Left lung (tissue), 10 donors: Measurements from ENCODE around the gene CMTR1. TPM values are rescaled to one million over a fixed set of nuclear protein-coding genes. Genes with fewer than 3 reads are reported as not detected.
A peak's percentile ranks its signal among the peaks of the same experiment; 100 is the strongest.

ENCODE experiments used
- ATAC-seq: fragments of 200-7000 bp; cut with Tn5 transposase; one replicate; pipeline ENCODE4 v1.9.1; 2020; ENCODE audit warnings: moderate library complexity
- DNase-seq, 4 donors: peaks; one replicate each; pipeline ENCODE4 v3.0.0-alpha.2; 2013 to 2020
- H3K27ac ChIP-seq, 2 donors: fragments of 200-600 bp; sonication (generic) in 1 of 2; one replicate each; pipeline versions ENCODE4 v1.5.0 to v1.8.0; 2020 to 2021
- H3K27me3 ChIP-seq, 2 donors: fragments of 200-600 bp; sonication (generic) in 1 of 2; one replicate each; pipeline versions ENCODE4 v1.5.0 to v1.8.0; 2020 to 2021
- H3K36me3 ChIP-seq, 2 donors: fragments of 200-600 bp; sonication (generic) in 1 of 2; one replicate each; pipeline versions ENCODE4 v1.5.0 to v1.8.0; 2020 to 2021
- H3K4me1 ChIP-seq, 2 donors: fragments of 200-600 bp; one replicate each; pipeline ENCODE4 v1.8.0; 2021
- H3K4me3 ChIP-seq, 2 donors: fragments of 200-600 bp; sonication (generic) in 1 of 2; one replicate each; pipeline versions ENCODE4 v1.5.0 to v1.8.0; 2020 to 2021; ENCODE audit warnings: mild to moderate bottlenecking in 1 of 2
- H3K9me3 ChIP-seq, 2 donors: fragments of 200-600 bp; sonication (generic) in 1 of 2; one replicate each; pipeline versions ENCODE4 v1.5.0 to v1.8.0; 2020 to 2021
- intact Hi-C, 2 donors: fragments of 100-400 bp; cut with DNase I; formaldehyde crosslinking; loops; one replicate each; pipeline versions ENCODE4 v1.11.2 to v1.14.2; 2022
- polyA plus RNA-seq, 6 donors: library from polyadenylated mRNA; unstranded; fragments of 120-200 nt; gene quantifications; one replicate each; pipeline ENCODE4 v1.2.1, GENCODE V29; 2013; ENCODE audit not compliant: insufficient read length in 6 of 6
- total RNA-seq, 2 donors: library from RNA; stranded (reverse); fragmentation: NEBNext Ultra II Directional; extraction: Animal tissue kit (Norgen Biotek cat#: 25700); gene quantifications; one replicate each; pipeline ENCODE4 v1.2.1, GENCODE V29; 2021
- TF ChIP-seq, protein P1 (sequence below), 2 donors: fragments of 200-600 bp; sonication (generic) in 1 of 2; IDR thresholded peaks; one replicate each; pipeline versions ENCODE4 v1.5.0 to v1.8.0; 2021; ENCODE audit warnings: antibody characterized with exemption in 2 of 2
- donor health status: DM: no; HTN: yes; CAD: no.
- donor health status: DM: no; HTN: no; CAD: no.

The CMTR1 gene
- total and polyA plus RNA-seq, 8 donors, result 36.1 to 54.4 (median 51.1) TPM

DNA sequence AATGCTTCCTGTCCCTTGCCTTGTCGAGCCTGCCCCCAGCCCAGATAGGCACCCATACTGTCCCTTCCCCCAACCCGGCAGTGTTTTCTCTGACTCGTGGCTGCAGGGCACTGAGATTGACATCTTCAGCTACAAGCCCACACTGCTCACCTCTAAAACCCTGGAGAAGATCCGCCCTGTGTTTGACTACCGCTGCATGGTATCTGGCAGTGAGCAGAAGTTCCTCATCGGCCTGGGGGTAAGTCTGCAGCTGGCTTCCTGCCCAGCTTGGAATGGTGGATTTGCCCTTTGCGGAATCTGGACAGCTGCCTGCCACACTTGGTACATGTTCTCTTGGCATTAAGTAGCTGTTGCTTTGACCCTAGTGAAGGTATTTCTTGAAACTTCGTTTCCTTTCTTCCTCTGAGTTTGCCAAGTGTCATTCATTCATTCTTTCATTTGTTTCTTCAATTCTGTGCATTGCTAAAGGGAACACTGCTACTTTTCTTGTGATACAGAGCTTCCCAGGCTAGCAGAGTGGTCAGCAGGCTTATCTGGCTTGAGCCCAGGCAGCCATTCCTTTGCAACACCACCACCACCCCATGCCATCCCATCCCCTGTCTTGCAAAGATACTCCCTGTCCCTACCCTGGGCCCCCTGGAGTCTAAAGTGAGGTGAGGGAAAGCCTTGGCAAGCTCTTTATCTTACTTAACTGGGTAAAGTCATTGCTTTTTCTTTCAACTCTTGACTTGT lies 40.5 kb downstream of the CMTR1 start:
- intact Hi-C loops, result no loop called here
- H3K9me3 ChIP-seq, result no peaks in the 10 kb centered on the region
- DNase-seq (no peak), ATAC-seq (peak; percentile 59)
- no peak overlapping the region for H3K27ac ChIP-seq
- H3K27me3 ChIP-seq, result no peaks in the 10 kb centered on the region
- H3K4me1 ChIP-seq, result no peaks in the 10 kb centered on the region
- peaks cover 0 to 88% of the 10 kb centered on the region in 2 donors for H3K36me3 ChIP-seq
- H3K4me3 ChIP-seq, result no peak overlapping the region
- TF ChIP-seq, protein P1, sequence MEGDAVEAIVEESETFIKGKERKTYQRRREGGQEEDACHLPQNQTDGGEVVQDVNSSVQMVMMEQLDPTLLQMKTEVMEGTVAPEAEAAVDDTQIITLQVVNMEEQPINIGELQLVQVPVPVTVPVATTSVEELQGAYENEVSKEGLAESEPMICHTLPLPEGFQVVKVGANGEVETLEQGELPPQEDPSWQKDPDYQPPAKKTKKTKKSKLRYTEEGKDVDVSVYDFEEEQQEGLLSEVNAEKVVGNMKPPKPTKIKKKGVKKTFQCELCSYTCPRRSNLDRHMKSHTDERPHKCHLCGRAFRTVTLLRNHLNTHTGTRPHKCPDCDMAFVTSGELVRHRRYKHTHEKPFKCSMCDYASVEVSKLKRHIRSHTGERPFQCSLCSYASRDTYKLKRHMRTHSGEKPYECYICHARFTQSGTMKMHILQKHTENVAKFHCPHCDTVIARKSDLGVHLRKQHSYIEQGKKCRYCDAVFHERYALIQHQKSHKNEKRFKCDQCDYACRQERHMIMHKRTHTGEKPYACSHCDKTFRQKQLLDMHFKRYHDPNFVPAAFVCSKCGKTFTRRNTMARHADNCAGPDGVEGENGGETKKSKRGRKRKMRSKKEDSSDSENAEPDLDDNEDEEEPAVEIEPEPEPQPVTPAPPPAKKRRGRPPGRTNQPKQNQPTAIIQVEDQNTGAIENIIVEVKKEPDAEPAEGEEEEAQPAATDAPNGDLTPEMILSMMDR (IDR thresholded peaks at IDR 0.05), result no peak

DNA sequence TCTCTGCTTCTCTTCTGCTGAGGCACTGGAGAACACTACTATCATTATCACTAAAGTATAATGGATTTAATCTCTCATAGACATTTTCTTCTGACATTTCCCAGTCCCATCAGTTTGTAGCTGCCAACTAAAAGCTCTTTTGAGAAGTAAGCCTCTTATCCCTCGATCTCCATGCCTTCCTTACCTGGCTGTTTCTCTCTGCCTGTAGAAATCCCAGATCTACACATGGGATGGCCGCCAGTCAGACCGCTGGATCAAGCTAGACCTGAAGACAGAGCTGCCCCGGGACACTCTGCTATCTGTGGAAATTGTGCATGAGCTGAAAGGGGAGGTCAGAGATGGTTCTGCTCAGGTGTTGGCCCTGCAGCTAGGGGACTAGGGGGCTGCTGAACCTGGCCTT lies 41.3 kb downstream of the CMTR1 start:
- no peak overlapping the region for H3K4me3 ChIP-seq
- H3K27me3 ChIP-seq, result no peaks in the 10 kb centered on the region
- H3K27ac ChIP-seq, result no peak overlapping the region
- H3K9me3 ChIP-seq, result no peaks in the 10 kb centered on the region
- H3K4me1 ChIP-seq, result no peaks in the 10 kb centered on the region
- peaks cover 0 to 91% of the 10 kb centered on the region in 2 donors for H3K36me3 ChIP-seq
- TF ChIP-seq, protein P1 (IDR thresholded peaks at IDR 0.05), result no peak
- intact Hi-C loops, result no loop called here
- no peak for ATAC-seq
- DNase-seq, result no peak

DNA sequence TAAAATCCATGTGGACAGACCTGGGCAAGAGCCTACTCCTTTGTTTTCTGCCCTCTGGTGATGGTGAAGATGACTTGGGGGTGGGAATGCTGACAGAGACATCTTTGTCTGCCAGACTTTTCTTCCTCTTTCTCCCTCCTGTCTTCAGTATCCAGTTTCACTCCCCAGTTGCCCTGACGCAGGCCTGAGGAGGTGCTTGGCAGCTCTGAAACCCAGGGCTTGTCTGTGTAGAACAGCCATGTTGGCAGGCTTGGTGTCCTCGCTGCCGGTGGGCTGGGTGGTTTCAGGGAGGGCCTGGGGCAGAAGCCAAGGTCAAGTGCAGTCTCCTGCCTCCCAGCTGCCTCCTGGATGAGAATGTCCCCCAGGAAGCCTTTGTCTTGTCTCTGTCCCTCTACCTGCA lies 44.2 kb downstream of the CMTR1 start:
- ATAC-seq, result no peak
- Histone ChIP-seq H3K27ac (no peak overlapping the region), H3K4me1 (no peaks in the 10 kb centered on the region), H3K36me3 (peaks cover 0 to 100% of the 10 kb centered on the region in 2 donors), H3K4me3 (no peak overlapping the region), H3K9me3 (no peaks in the 10 kb centered on the region), H3K27me3 (no peaks in the 10 kb centered on the region)
- TF ChIP-seq, protein P1 (IDR thresholded peaks at IDR 0.05), result no peak
- intact Hi-C loops, result no loop called here
- DNase-seq, result no peak

DNA sequence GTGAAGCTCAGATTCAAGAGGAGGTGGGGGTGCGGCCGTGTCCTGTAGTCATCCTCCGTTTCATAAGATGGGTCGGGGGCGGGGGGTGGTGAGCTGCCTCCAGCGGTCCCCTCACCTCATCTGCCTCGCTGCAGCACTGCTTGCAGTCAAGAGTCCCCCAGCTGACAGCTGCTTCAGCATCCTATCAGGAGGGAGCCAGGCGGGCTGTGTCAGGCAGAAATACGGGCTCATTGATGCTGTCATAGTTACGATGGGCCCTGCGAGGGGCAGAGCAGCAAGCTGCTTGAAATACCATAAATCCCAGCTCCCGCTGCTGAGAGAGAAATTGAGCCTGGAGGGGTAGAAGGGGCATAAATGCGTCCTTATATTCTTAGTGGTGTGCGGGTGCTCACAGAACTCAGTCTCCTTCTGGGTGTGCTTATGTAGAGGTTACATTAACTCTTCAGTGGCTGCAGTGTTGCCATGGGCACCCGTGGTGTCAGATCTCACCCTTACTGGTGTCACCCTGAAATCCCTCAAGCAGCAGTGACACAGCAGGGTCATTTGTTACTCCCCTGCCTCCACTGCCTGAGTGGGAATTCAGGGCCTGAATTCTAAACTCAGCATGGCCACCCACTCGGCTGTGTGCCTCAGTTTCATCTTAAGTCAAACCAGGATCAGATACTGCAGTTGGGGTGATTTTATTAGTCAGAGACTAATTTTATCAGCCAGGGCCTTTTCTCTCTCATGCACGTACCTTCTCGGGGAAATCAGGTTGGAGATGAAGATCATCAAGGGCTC lies 44.8 kb downstream of the CMTR1 start:
- TF ChIP-seq, protein P1 (IDR thresholded peaks at IDR 0.05), result no peak
- no peak for ATAC-seq
- Histone ChIP-seq H3K9me3 (no peaks in the 10 kb centered on the region), H3K27me3 (no peaks in the 10 kb centered on the region), H3K4me1 (no peaks in the 10 kb centered on the region), H3K4me3 (no peak overlapping the region), H3K27ac (no peak overlapping the region), H3K36me3 (peaks cover 0 to 100% of the 10 kb centered on the region in 2 donors)
- DNase-seq, result no peak
- intact Hi-C loops, result no loop called here

DNA sequence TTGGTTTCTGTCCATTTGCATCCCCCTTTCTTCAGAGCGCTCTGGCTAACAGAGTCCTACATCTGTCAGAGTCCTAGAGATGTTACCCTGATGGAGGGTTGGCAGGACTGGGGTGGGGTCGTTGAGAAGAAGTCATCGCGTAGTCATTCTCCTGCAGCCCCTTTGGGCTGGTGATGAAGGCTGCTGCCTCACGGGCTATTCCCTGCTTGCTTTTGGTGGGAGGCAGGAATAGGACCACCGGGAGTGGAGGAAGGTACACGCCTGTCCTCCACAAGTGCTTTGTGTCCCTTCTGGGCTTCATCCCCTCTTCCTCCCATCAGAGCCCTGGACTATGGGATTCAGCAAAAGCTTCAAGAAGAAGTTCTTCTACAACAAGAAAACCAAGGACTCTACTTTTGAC lies 45.8 kb downstream of the CMTR1 start:
- ATAC-seq (no peak), DNase-seq (no peak)
- Histone ChIP-seq H3K9me3 (no peaks in the 10 kb centered on the region), H3K27ac (no peak overlapping the region), H3K36me3 (peaks cover 0 to 100% of the 10 kb centered on the region in 2 donors), H3K4me3 (no peak overlapping the region), H3K27me3 (no peaks in the 10 kb centered on the region), H3K4me1 (no peaks in the 10 kb centered on the region)
- TF ChIP-seq, protein P1 (IDR thresholded peaks at IDR 0.05), result no peak
- intact Hi-C loops, result no loop called here
